Gastroesophageal sphincter (tissue), 4 donors: ENCODE data around the gene FUT2. TPM values are rescaled to one million over a fixed set of nuclear protein-coding genes. Genes with fewer than 3 reads are reported as not detected.

Experiments used
- ATAC-seq: fragments of 150-250 bp; one replicate; pipeline ENCODE4 v1.9.1; 2016; ENCODE audit warnings: mild to moderate bottlenecking, moderate library complexity
- H3K27ac ChIP-seq, 4 donors: fragments of 200-600 bp; sonication (generic) in 3 of 4; 1 replicate in 3 of 4; 2 replicates in 1 of 4; pipeline ENCODE4 v1.5.1; 2016 to 2019
- H3K27me3 ChIP-seq: fragments of 200-600 bp; sonication (generic); one replicate; pipeline ENCODE4 v1.5.1; 2019
- H3K36me3 ChIP-seq, 2 donors: fragments of 200-600 bp; sonication (generic); one replicate each; pipeline ENCODE4 v1.5.1; 2019; ENCODE audit warnings: control low read depth in 1 of 2
- H3K4me1 ChIP-seq, 3 donors: fragments of 200-600 bp; sonication (generic); 1 replicate in 2 of 3; 2 replicates in 1 of 3; pipeline ENCODE4 v1.5.1; 2016 to 2019; ENCODE audit warnings: control low read depth in 2 of 3
- H3K4me3 ChIP-seq, 2 donors: fragments of 200-600 bp; sonication (generic); one replicate each; pipeline ENCODE4 v1.5.1; 2019; ENCODE audit warnings: mild to moderate bottlenecking in 1 of 2, moderate library complexity in 1 of 2
- H3K9me3 ChIP-seq, 3 donors: fragments of 200-600 bp; sonication (generic); one replicate each; pipeline ENCODE4 v1.5.1; 2017 to 2019; ENCODE audit warnings: control low read depth in 2 of 3
- EP300 ChIP-seq: sonication (generic); formaldehyde crosslinking; IDR thresholded peaks from one replicate; pipeline ENCODE4 v1.6.1; 2017; ENCODE audit warnings: antibody characterized with exemption, mild to moderate bottlenecking
- POLR2A ChIP-seq, 2 donors: fragments of 450-650 bp; IDR thresholded peaks; one replicate each; pipeline ENCODE4 v1.6.1; 2017; ENCODE audit warnings: antibody characterized with exemption in 2 of 2, mild to moderate bottlenecking in 2 of 2, moderate library complexity in 1 of 2
- POLR2AphosphoS5 ChIP-seq: sonication (generic); formaldehyde crosslinking; IDR thresholded peaks from one replicate; pipeline ENCODE4 v1.6.1; 2017; ENCODE audit warnings: antibody characterized with exemption
- whole genome bisulfite sequencing, 2 donors: methylation state at CpG; one replicate each; pipeline ENCODE4 v1.1.5; 2018; ENCODE audit warnings: low coverage in 1 of 2; 5-methylcytosine and 5-hydroxymethylcytosine counted together
- total RNA-seq, 4 donors: library from RNA; depleted of rRNA; stranded (reverse); fragments of >200 nt; gene quantifications; one replicate each; pipeline ENCODE4 v1.1.0, GENCODE V29; 2016
- TF ChIP-seq, protein P1 (sequence below), 4 experiments: fragments of 200-600 bp in 2 of 4; fragments of 450-650 bp in 2 of 4; sonication (generic) in 1 of 4; IDR thresholded peaks; one replicate each; pipeline ENCODE4 v1.5.1; 2017 to 2019; ENCODE audit warnings: antibody characterized with exemption in 4 of 4, mild to moderate bottlenecking in 2 of 4, moderate library complexity in 2 of 4

Gene FUT2
- total RNA-seq, 4 donors from 2014 or later = 3.4 TPM; not detected in 3

GRCh38 chr19:48713041-48713863 is 17.5 kb downstream of the FUT2 start:
- WGBS, 2 donors = 23 to 33% methylated on average over 8 to 13 of the region's 25 CpGs
- Histone ChIP-seq H3K27ac (peak overlapping the region in 3 of 4 donors; percentile 80 to 89 (median 82)), H3K4me1 (peaks cover 0 to 50% (median 32%) of the 10 kb centered on the region in 3 donors), H3K36me3 (no peaks in the 10 kb centered on the region), H3K9me3 (no peaks in the 10 kb centered on the region), H3K4me3 (peak overlapping the region; percentile 63 to 65), H3K27me3 (no peaks in the 10 kb centered on the region)
- TF ChIP-seq POLR2AphosphoS5 (no peak), EP300 (no peak), POLR2A (IDR thresholded peaks at IDR 0.05) (no peak)
- TF ChIP-seq, protein P1, sequence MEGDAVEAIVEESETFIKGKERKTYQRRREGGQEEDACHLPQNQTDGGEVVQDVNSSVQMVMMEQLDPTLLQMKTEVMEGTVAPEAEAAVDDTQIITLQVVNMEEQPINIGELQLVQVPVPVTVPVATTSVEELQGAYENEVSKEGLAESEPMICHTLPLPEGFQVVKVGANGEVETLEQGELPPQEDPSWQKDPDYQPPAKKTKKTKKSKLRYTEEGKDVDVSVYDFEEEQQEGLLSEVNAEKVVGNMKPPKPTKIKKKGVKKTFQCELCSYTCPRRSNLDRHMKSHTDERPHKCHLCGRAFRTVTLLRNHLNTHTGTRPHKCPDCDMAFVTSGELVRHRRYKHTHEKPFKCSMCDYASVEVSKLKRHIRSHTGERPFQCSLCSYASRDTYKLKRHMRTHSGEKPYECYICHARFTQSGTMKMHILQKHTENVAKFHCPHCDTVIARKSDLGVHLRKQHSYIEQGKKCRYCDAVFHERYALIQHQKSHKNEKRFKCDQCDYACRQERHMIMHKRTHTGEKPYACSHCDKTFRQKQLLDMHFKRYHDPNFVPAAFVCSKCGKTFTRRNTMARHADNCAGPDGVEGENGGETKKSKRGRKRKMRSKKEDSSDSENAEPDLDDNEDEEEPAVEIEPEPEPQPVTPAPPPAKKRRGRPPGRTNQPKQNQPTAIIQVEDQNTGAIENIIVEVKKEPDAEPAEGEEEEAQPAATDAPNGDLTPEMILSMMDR (IDR thresholded peaks at IDR 0.05) = no peak
- ATAC-seq = no peak

GRCh38 chr19:48713864-48714755 is 18.3 kb downstream of the FUT2 start:
- peak; percentile 96 for ATAC-seq
- H3K4me1 ChIP-seq = peaks cover 0 to 59% (median 37%) of the 10 kb centered on the region in 3 donors
- WGBS, 2 donors = 0% methylated on average over 12 to 13 of the region's 67 CpGs
- peak overlapping the region; percentile 66 to 92 (median 86) for H3K27ac ChIP-seq
- peak; percentile 50 for TF ChIP-seq POLR2AphosphoS5
- TF ChIP-seq, protein P1 (IDR thresholded peaks at IDR 0.05) = peak in 1 of 4 experiments; percentile 30
- peak in 1 of 2 donors; percentile 29 for TF ChIP-seq POLR2A (IDR thresholded peaks at IDR 0.05)
- TF ChIP-seq EP300 = no peak
- H3K4me3 ChIP-seq = peak overlapping the region; percentile 63 to 65
- H3K9me3 ChIP-seq = no peaks in the 10 kb centered on the region
- H3K27me3 ChIP-seq = no peaks in the 10 kb centered on the region
- no peaks in the 10 kb centered on the region for H3K36me3 ChIP-seq

- H3K36me3 ChIP-seq = no peaks in the 10 kb centered on the region
- peak overlapping the region; percentile 23 to 65 for H3K4me3 ChIP-seq
- H3K4me1 ChIP-seq = peaks cover 0 to 68% (median 43%) of the 10 kb centered on the region in 3 donors
- ATAC-seq = no peak
- peak overlapping the region; percentile 66 to 92 (median 86) for H3K27ac ChIP-seq
- H3K27me3 ChIP-seq = no peaks in the 10 kb centered on the region
- no peaks in the 10 kb centered on the region for H3K9me3 ChIP-seq
- no peak for TF ChIP-seq POLR2AphosphoS5
- no peak for TF ChIP-seq POLR2A (IDR thresholded peaks at IDR 0.05)
- no peak for TF ChIP-seq EP300
- TF ChIP-seq, protein P1 (IDR thresholded peaks at IDR 0.05) = no peak
- 28 to 34% methylated on average over 10 to 17 of the region's 26 CpGs for WGBS, 2 donors
Observed at GRCh38 chr19:48714759-48715675, 19.2 kb downstream of the FUT2 start.

DNA sequence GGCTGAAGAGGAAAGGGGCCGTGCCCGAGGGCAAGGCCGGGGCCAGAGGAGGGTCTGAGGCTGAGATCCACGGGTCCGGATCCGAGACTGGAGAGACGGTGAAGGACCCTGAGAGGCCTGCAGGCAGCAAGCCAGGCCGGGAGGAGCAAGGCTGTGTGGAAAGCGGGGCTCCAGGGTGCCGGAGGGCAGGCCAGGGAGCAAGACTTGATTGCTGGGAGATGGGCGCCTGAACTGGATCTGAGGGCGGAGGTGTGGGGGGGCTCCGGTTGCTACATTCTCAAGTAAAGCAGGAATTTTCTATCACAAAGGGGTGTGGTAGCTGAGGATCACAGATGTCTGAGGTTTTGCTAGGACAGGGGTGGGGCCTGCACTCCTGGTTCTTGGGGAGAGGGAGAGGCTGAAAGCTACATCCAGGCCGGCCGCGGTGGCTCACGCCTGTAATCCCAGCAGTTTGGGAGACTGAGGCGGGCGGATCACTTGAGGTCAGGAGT is 20.0 kb downstream of the FUT2 start:
- Histone ChIP-seq H3K9me3 (no peaks in the 10 kb centered on the region), H3K36me3 (no peaks in the 10 kb centered on the region), H3K4me1 (peaks cover 0 to 75% (median 46%) of the 10 kb centered on the region in 3 donors), H3K27me3 (no peaks in the 10 kb centered on the region), H3K27ac (peak overlapping the region in 3 of 4 donors; percentile 82 to 92 (median 89)), H3K4me3 (peak overlapping the region in 1 of 2 donors; percentile 65)
- 54% methylated on average over 12 of the region's 19 CpGs; no CpG with 5 or more reads in 1 of the 2 donors for WGBS, 2 donors
- ATAC-seq = no peak
- TF ChIP-seq POLR2A (IDR thresholded peaks at IDR 0.05) = no peak
